HG03520 (cell line): ENCODE results near the gene RBMS3.

ENCODE experiments used
- ATAC-seq: cut with Tn5 transposase; IDR thresholded peaks from one replicate; pipeline ENCODE4 v1.9.1; 2021; ENCODE audit warnings: mild to moderate bottlenecking, moderate library complexity; ENCODE audit not compliant: unreplicated experiment

Gene RBMS3

GRCh38 chr3:29275309-29275708 is 5.6 kb upstream of the RBMS3 start:
- no peak for ATAC-seq

DNA sequence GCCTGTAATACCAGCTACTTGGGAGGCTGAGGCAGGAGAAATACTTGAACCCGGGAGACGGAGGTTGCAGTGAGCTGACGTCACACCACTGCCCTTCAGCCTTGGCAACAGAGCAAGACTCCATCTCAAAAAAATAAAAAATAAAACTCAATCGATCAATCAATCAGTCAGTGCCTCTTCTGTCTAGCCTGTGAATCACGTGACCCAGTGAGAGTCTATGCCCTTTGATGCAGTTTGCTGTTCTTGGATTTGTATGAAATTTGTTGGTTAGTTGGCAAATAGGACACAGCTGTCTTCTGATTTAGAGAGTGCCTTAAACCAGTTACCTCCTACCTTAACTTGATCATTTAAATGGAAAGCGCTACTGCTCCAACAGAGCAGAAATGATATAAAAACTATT is 3.6 kb upstream of the RBMS3 start:
- ATAC-seq, result no peak

DNA sequence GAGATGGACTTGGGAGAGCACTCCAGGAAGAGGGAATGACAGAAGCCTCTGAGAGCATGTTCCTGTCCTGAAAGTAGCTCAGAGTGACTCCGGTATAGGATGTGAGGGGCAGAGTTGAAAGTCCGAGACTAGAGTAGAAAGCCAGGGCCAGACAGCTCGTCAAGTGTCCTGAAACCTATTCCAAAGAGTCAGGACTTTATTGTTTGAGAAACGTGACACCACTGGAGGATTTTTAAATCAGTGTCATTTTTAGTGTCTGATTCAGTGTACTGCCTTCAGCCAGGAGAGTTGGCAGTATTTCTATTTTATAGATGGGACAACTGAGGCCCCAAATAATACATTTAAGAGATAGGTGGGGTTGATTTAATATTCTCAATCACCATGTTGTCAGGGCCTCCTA is 1.6 kb upstream of the RBMS3 start:
- no peak for ATAC-seq

- ATAC-seq, result no peak
Measured at GRCh38 chr3:29279806-29280205, 1.1 kb upstream of the RBMS3 start.

GRCh38 chr3:29281094-29281343 is 148 bp downstream of the RBMS3 start:
- no peak for ATAC-seq

DNA sequence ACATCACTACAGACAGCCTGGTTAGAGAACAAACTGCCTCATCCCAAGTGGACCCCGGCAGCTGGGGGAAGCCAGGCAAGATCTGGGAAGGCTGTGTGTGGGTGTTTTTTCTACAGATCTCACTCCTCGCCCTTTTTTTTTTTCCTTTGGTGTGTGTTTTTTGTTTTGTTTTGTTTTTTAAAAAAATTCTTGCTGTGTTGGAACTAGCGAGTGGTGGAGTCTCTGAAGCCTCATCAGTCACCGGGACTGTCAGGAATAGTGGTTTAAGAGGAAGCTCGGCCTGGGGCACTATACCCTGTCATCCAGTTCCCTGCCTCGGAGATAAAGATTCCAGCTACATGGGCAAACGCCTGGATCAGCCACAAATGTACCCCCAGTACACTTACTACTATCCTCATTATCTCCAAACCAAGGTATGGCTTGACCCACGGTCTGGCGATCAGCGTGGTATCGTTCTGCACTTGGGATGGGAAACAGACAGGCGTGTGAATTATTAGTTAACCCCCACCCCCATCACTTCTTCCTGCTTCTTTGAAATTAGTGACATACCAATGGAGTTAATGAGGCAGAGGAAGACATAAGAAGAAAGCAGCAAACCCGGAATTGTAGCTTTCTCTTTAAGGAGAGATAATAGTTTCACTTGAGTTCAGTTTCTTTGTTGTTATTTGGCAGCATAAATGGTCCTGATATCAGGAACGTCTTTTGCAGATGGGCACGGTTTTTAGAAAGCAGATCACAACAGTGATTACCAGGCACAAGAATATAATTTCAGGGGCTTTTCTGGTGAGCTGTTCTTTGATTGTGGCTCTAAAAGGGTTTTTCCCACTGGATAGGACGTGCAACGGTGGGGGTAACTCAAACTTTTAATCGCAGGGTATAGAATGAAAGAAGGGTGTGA is 722 bp downstream of the RBMS3 start:
- ATAC-seq, result peak; percentile 57

DNA sequence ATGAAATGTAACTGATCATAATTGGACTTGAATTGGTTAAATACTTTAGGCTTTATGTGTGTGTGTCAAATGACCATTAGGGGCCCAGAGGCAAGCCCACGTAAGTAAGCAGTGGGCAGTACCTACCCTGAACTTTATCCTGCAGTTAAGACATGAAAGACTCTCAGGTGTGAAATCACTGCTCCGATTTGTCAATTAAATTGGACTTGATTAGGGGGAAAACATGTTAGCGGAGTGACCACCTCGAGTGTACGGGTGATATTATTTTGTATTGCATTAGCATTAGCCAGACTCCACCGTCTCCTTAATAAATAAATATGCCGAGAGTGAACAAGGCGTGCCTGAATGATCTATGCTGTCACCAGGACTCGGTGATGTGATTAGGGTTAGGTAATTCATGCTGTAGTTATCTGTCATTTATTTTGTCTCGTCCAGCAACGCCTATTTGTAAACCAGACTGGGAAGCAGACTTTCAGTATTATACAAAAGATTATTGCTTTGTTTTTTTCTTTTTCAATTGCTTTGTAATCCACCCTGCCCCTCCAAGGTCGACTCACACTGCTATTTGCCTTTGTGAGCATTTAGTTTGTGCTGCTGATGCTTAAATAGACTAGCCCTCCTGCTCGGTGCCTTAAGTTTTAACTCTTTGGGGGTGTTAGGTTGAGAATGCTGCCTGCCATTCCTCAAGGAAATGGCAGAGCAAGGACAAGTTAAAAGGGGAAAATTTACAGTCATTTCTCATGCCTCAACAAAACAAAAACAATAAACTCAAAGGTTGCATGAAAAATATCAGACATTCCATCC is 1.8 kb downstream of the RBMS3 start:
- no peak for ATAC-seq

GRCh38 chr3:29283231-29284119 is 2.6 kb downstream of the RBMS3 start:
- ATAC-seq, result no peak

DNA sequence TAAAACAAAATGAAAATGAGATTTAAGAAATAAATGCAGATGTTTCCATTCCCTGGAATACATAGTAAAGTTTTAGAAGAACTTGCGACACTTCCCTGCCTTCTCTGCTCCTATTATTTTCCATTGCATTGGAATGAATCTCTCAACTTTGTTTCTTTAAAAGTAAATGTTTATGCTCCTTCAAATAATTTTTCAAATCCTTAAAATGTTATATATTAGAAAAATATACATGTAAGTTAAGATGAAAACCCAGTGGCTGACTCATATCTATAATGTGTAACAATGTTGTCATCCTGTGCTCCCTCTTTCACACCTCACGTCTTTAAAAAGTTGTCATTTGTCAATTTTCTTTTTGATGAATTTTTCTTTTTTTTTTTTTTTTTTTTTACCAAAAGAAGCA is 3.6 kb downstream of the RBMS3 start:
- no peak for ATAC-seq

DNA sequence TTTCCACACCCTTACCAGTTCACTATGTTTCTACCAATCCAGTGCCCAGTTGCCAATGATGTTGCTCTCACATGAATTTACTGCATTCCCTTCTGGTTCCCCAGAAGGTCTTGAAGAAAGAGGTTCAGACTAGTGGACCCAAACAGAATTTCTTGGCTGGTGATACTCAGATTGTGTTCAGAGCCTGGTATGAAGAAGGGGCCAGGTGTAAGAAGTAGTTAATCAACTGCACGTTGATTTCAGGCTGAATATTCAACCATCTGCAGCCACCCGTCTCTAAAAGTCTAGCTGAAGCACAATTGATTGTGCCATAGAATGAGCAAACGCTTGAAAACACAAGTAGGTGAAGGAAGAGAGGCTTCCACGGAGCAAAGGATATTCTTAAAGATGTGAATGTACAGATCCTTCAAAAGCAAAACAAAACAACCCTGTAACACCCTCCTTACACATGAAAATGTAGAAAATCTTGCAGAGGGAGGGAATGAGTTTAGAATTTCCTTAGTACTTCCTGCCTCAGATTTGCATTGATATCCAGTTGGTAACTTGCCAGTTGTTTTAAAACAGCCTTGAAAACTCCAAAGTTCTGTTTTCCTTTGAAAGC is 4.7 kb downstream of the RBMS3 start:
- ATAC-seq, result no peak

DNA sequence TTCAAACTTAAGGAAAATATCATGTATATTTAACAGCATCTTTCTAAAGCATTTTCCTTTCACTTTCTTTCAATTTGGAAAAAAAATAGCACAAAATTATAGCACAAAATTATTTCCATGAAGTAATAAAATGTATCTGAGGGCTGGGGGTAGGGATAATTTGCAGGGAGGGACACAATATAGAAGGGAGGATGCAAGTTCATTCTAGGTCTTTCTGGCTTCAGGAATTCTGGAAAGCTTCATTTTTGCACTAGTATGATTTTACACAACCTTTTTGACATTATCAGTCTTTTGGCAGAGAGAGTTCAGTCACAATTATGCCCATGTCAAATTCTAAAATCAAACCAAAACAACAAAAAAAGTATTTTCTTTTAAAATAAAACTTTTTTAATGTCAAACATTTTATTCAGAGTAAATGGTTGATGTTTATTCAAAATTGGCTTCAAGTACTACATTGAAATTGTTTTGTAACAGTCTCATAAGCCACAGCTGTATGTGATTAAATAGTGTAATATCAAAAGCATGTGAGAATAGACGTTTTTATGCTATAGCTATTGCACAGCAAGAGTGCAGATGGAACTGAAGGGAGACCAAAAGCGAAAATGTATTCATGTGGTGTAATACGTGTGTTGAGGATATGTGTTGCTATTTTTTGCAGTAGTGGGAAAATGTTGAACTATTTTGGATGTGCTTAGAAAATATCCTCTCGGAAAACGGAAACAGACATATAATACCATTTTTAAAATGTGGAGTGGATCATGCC is 5.8 kb downstream of the RBMS3 start:
- no peak for ATAC-seq

DNA sequence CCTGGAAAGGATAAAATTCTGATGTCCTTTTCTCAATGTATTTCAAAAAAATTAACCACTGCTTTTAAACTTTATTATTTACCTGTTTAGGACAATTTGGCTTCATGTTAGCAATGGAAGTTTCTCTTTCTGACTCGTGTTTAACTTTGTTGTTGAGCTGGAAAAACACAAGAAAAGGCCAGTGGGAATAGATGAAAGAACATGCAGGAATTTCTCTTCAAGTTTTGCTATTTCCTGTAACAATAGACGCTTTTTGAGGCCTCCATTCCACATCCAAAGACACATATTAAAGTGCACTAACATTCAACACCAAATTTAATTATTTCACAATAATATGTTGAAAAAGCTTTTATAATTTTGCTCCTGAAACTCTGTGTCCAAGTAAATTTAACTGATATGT is 9.7 kb downstream of the RBMS3 start:
- no peak for ATAC-seq

- ATAC-seq, result no peak
Measured at GRCh38 chr3:29291260-29291981, 10.6 kb downstream of the RBMS3 start.

DNA sequence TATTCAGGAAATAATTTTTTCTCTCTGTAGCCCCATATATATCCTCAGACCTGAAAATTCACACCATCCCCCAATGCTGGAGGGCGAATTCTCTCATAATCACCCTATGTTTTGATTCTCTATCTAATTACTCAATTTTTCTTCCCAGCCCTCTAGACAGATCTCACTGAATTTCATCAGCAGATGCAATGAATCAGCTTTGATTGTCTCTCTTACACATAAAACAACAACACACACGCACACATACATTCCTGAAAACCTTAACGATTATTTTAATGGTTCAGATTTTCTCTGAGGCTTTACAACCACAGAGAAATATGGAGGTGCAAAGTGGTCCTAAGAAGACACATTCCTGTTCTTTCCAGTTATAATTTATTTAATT is 11.1 kb downstream of the RBMS3 start:
- no peak for ATAC-seq

DNA sequence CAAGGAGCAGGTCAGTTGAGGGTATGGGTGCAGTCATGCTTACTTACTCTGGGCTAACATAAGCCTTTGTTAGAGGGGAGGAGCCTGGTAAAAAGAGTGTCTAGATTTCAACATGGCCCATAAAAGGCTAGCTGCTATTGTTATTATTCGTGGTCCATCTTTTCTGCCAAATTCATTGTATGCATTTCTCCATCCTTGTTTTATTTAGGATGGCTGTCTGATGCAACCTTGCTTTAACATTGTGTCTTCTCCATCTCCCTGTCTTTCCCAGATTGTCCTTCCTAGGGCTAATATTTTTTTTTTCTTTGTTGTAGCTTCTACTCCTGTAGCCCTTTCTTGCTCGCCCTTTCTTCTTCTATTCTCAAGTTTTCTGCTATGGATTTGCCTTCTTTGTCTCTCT is 12.6 kb downstream of the RBMS3 start:
- ATAC-seq, result no peak

GRCh38 chr3:29297998-29298397 is 17.1 kb downstream of the RBMS3 start:
- no peak for ATAC-seq

- no peak for ATAC-seq
Measured at GRCh38 chr3:29301332-29302019, 20.6 kb downstream of the RBMS3 start.

DNA sequence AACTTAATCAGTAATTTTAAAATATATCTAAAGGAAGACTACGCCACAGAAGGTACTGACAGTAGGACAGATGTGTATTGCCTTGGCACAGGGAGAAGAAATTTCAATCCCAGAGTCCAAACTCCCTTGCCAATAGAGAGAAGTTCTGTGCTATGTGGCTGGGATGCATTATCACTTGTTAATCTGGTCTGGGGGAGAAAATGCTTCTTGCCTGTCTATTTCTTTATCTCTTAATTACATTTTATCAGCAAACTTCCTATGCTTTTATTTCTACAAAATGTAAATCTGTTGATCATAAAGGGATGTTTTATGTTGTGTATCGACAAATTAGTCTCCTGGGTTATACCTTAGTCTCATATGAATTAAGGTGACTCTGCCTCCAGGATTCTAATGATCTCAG is 21.7 kb downstream of the RBMS3 start:
- no peak for ATAC-seq

- no peak for ATAC-seq
Measured at GRCh38 chr3:29307295-29307694, 26.4 kb downstream of the RBMS3 start.
